Caco-2 (cell line): ENCODE data around the gene LAPTM5. TPM values are rescaled to one million over a fixed set of nuclear protein-coding genes. Genes with fewer than 3 reads are reported as not detected.
A peak's percentile ranks its signal among the peaks of the same experiment; 100 is the strongest.

Source experiments
- BruUV-seq: library from RNA; stranded (reverse); fragments of 400-500 nt; replicated peaks from 2 replicates; lab custom pipeline; 2021; lab: Mats Ljungman, UMichigan
- CTCF ChIA-PET: fragments of 300-600 bp; sonication (Branson Sonifier 250); formaldehyde crosslinking; loops from one replicate; lab custom pipeline; 2022; ENCODE audit warnings: antibody characterized with exemption; lab: Charles Lee
- POLR2A ChIA-PET: fragments of 300-600 bp; sonication (Branson Sonifier 250); formaldehyde crosslinking; loops from one replicate; lab custom pipeline; 2022; ENCODE audit warnings: antibody characterized with exemption; lab: Charles Lee
- DNase-seq, 2 experiments: peaks; one replicate each; pipeline versions ENCODE4 v3.0.0 to v3.0.0-alpha.2; 2020 to 2022
- H3K27me3 ChIP-seq: replicated peaks from 2 replicates; pipeline ENCODE4 v1.6.0; 2011; ENCODE audit warnings: low read length; ENCODE audit not compliant: control insufficient read depth, insufficient read depth
- H3K36me3 ChIP-seq: 2 replicates; pipeline ENCODE4 v1.5.1; 2011; ENCODE audit warnings: low read length; ENCODE audit not compliant: control insufficient read depth, insufficient read depth
- H3K4me1 ChIP-seq: fragments of 250-450 bp; sonication (Bioruptor Pico); 2 replicates; pipeline ENCODE4 v1.5.1; 2020; ENCODE audit warnings: mild to moderate bottlenecking
- H3K4me3 ChIP-seq: 2 replicates; pipeline ENCODE4 v1.5.1; 2011; ENCODE audit warnings: low read depth, mild to moderate bottlenecking, control low read depth, low read length
- H3K9me3 ChIP-seq: fragments of 250-450 bp; sonication (Bioruptor Pico); 2 replicates; pipeline ENCODE4 v1.5.1; 2020; ENCODE audit warnings: mild to moderate bottlenecking, moderate library complexity
- H3K27ac Mint-ChIP-seq: one replicate; pipeline ENCODE4 v1.8.0; 2022; ENCODE audit warnings: mixed read lengths; ENCODE audit not compliant: unreplicated experiment
- H3K27me3 Mint-ChIP-seq: one replicate; pipeline ENCODE4 v1.8.0; 2022; ENCODE audit warnings: mixed read lengths; ENCODE audit not compliant: insufficient read depth, unreplicated experiment
- H3K36me3 Mint-ChIP-seq: one replicate; pipeline ENCODE4 v1.8.0; 2022; ENCODE audit warnings: mild to moderate bottlenecking, mixed read lengths; ENCODE audit not compliant: insufficient read depth, unreplicated experiment
- H3K4me1 Mint-ChIP-seq: one replicate; pipeline ENCODE4 v1.8.0; 2022; ENCODE audit warnings: low read depth, mixed read lengths; ENCODE audit not compliant: unreplicated experiment
- H3K4me3 Mint-ChIP-seq: one replicate; pipeline ENCODE4 v1.8.0; 2022; ENCODE audit warnings: mild to moderate bottlenecking, moderate library complexity, mixed read lengths; ENCODE audit not compliant: unreplicated experiment
- H3K9me3 Mint-ChIP-seq: one replicate; pipeline ENCODE4 v1.8.0; 2022; ENCODE audit warnings: mixed read lengths; ENCODE audit not compliant: unreplicated experiment
- intact Hi-C: fragments of 100-400 bp; cut with micrococcal nuclease; formaldehyde crosslinking; loops from one replicate; pipeline ENCODE4 v1.10.0; 2022; ENCODE audit not compliant: unreplicated experiment
- total RNA-seq: library from RNA; stranded (reverse); gene quantifications from 2 replicates; pipeline ENCODE4 v1.2.3, GENCODE V29; 2022
- TF ChIP-seq, protein P1 (sequence below), 2 experiments: fragments of 200-600 bp in 1 of 2; IDR thresholded peaks; 1 replicate in 1 of 2; 2 replicates in 1 of 2; pipeline versions ENCODE4 v1.5.1 to v1.8.0; 2011 to 2022; ENCODE audit warnings: antibody characterized with exemption in 1 of 2, control low read depth in 1 of 2, inconsistent platforms in 1 of 2, low read depth in 1 of 2, low read length in 1 of 2, mild to moderate bottlenecking in 1 of 2, moderate library complexity in 1 of 2; ENCODE audit not compliant: insufficient read depth in 1 of 2, severe bottlenecking in 1 of 2, unreplicated experiment in 1 of 2

Gene LAPTM5
- total RNA-seq, 1 experiment from 2014 or later: not detected

DNA sequence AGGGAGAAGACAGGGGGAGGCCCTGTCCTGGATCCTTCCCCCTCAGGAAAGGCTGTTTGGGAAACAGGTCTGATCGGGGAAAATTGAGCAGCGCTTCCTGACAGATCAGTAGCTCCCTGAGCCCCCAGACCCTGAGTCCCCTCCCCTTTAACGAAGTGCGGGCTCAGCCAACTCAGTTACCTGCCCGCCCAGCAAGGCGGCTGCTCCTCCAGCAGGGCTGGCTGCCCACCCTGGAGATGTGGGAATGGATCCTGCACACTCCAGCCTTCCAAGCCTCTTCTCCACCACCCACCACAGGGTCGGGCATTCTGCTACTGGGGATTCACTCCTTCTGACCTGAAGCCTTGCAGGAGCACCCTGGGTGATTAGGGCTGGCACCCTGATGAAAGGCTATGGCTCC lies 27.6 kb upstream of the LAPTM5 start:
- intact Hi-C loops: no loop called here
- Mint-ChIP-seq H3K36me3 (no peaks in the 10 kb centered on the region), H3K4me3 (no peak overlapping the region), H3K9me3 (no peaks in the 10 kb centered on the region), H3K4me1 (no peaks in the 10 kb centered on the region), H3K27me3 (peaks cover 9% of the 10 kb centered on the region), H3K27ac (no peak overlapping the region)
- Histone ChIP-seq H3K9me3 (no peaks in the 10 kb centered on the region), H3K4me3 (no peak overlapping the region), H3K4me1 (peaks cover 9% of the 10 kb centered on the region; the same call in 1 of the 2 replicates), H3K27me3 (no peaks in the 10 kb centered on the region), H3K36me3 (no peaks in the 10 kb centered on the region)
- no TSS peak for BruUV-seq
- CTCF ChIA-PET: no interaction called here
- POLR2A ChIA-PET: no interaction called here
- TF ChIP-seq, protein P1, sequence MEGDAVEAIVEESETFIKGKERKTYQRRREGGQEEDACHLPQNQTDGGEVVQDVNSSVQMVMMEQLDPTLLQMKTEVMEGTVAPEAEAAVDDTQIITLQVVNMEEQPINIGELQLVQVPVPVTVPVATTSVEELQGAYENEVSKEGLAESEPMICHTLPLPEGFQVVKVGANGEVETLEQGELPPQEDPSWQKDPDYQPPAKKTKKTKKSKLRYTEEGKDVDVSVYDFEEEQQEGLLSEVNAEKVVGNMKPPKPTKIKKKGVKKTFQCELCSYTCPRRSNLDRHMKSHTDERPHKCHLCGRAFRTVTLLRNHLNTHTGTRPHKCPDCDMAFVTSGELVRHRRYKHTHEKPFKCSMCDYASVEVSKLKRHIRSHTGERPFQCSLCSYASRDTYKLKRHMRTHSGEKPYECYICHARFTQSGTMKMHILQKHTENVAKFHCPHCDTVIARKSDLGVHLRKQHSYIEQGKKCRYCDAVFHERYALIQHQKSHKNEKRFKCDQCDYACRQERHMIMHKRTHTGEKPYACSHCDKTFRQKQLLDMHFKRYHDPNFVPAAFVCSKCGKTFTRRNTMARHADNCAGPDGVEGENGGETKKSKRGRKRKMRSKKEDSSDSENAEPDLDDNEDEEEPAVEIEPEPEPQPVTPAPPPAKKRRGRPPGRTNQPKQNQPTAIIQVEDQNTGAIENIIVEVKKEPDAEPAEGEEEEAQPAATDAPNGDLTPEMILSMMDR (IDR thresholded peaks at IDR 0.05; ENCODE audit: insufficient read depth in 1 of 2, low read depth in 1 of 2, low read length in 1 of 2, severe bottlenecking in 1 of 2, unreplicated experiment in 1 of 2): no peak
- DNase-seq: no peak

DNA sequence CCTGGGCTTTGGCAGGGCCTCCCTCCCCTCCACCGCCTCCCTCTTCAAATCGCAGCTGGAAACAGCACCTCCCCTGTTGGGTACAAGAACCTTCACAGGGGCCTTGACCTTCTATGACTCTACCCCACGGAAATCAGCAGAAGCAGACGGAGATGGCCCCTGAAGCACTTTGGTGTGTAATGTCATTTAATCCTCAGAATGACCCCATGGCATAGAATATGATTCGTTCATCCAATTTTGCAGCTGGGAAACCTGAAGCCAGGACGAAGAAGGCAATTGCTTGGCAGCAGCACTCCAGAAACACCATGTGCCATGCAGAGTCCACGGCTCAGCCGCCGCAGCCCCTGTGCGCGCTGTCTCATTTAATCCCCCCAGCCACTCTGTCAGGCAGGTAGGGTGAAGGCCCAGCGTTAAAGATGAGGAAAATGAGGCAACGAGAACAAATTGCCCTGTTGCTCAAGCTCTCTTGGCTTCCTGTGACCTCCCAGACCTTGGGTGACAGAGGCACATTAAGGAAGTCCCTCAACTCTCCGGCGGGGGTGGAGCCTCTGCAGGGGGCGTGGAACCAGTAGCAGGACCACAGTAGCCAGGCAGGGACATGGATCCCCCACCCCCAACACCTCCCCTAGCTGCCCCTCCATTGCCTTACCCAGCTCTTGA lies 25.8 kb upstream of the LAPTM5 start:
- ChIA-PET CTCF (interaction anchor here (0.8 to 1.8 kb wide), 7 partner anchors 18 to 136 kb away, joined by 3 to 12 read pairs (median 3); no protein-coding TSS in a partner anchor), POLR2A (no interaction called here)
- Histone ChIP-seq H3K4me1 (peaks cover 9% of the 10 kb centered on the region; the same call in 1 of the 2 replicates), H3K4me3 (no peak overlapping the region), H3K9me3 (no peaks in the 10 kb centered on the region), H3K27me3 (no peaks in the 10 kb centered on the region), H3K36me3 (no peaks in the 10 kb centered on the region)
- H3K36me3 Mint-ChIP-seq: no peaks in the 10 kb centered on the region
- no peak for DNase-seq
- TF ChIP-seq, protein P1 (IDR thresholded peaks at IDR 0.05; ENCODE audit: insufficient read depth in 1 of 2, low read depth in 1 of 2, low read length in 1 of 2, severe bottlenecking in 1 of 2, unreplicated experiment in 1 of 2): no peak
- H3K4me1 Mint-ChIP-seq: no peaks in the 10 kb centered on the region
- intact Hi-C loops: loop anchor here (1.0 kb wide), 2 partner anchors 64 to 128 kb away; no protein-coding TSS in a partner anchor
- H3K9me3 Mint-ChIP-seq: no peaks in the 10 kb centered on the region
- no peak overlapping the region for H3K27ac Mint-ChIP-seq
- no TSS peak for BruUV-seq
- no peak overlapping the region for H3K4me3 Mint-ChIP-seq
- H3K27me3 Mint-ChIP-seq: peaks cover 4% of the 10 kb centered on the region

DNA sequence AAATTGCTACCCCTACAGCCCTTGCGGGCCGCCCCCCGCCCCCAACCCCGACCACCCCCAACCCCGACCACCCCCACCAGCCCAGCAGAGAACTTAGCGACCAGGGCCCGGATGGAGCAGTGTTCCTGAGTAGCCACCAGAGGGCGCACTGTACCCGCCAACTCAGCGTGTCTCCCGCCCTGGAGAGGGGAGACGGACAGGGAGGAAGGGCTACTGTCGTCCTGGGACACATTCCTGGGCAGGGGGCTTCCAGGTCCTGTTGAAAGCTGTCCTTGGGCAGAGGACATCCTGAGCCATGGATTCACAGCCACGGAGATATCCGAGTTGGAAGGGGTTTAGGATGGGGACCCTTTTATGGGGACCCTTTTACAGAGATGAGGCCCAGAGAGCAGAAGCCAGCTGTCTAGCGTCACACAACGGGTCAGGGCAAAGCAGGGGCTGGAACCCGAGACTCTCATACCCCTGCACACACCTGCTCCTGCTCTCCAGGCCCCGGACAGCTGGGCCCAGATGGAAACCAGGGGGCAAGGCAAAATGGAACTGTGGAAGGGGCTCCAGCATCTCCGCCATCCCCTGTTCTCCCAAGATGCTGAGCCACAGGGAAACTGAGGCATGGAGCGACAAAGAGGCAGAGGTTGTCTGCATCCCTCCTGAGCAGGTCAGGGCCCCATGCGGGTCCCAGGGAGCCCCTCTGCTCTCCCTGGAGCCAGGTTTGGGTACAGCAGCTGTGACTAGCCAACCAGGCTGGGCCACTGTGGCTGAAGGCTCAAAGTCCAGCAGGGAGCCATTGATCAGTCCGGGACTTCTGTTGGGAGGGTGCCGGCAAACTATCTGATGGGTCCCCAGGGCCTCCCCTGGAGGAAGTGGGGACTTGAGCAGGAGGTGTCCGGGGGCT lies 25.0 kb upstream of the LAPTM5 start:
- BruUV-seq: no TSS peak
- Mint-ChIP-seq H3K4me3 (peak overlapping the region; percentile 35), H3K4me1 (no peaks in the 10 kb centered on the region), H3K36me3 (no peaks in the 10 kb centered on the region), H3K9me3 (no peaks in the 10 kb centered on the region), H3K27me3 (peaks cover 3% of the 10 kb centered on the region), H3K27ac (no peak overlapping the region)
- Histone ChIP-seq H3K36me3 (no peaks in the 10 kb centered on the region), H3K4me3 (no peak overlapping the region), H3K4me1 (peaks cover 9% of the 10 kb centered on the region; the same call in 1 of the 2 replicates), H3K9me3 (no peaks in the 10 kb centered on the region), H3K27me3 (no peaks in the 10 kb centered on the region)
- ChIA-PET POLR2A (no interaction called here), CTCF (interaction anchor here (0.8 to 1.8 kb wide), 7 partner anchors 19 to 136 kb away, joined by 3 to 12 read pairs (median 3); no protein-coding TSS in a partner anchor)
- TF ChIP-seq, protein P1 (IDR thresholded peaks at IDR 0.05; ENCODE audit: insufficient read depth in 1 of 2, low read depth in 1 of 2, low read length in 1 of 2, severe bottlenecking in 1 of 2, unreplicated experiment in 1 of 2): peak; percentile 31 to 71
- intact Hi-C loops: loop anchor here (1.0 kb wide), 2 partner anchors 63 to 129 kb away; no protein-coding TSS in a partner anchor
- peak; percentile 73 to 80 for DNase-seq
